KMS-11 (cell line): ENCODE results near the gene LBX1.
"Not testable (repeated sequence)": the region's sequence is repeated elsewhere in the genome, so short reads cannot be mapped to it uniquely, and the experiment has no call there.

Source experiments
- H2AFZ ChIP-seq: fragments of 200-600 bp; sonication (generic); 2 replicates; pipeline ENCODE4 v1.6.1; 2016; ENCODE audit warnings: antibody characterized with exemption, mixed run types, low read depth
- H3K27ac ChIP-seq: fragments of 200-600 bp; sonication (generic); 2 replicates; pipeline ENCODE4 v1.6.1; 2016; ENCODE audit warnings: mild to moderate bottlenecking, mixed run types
- H3K27me3 ChIP-seq: fragments of 200-600 bp; sonication (generic); 2 replicates; pipeline ENCODE4 v1.6.1; 2017; ENCODE audit warnings: mild to moderate bottlenecking, low read depth, mixed run types, moderate library complexity; ENCODE audit not compliant: insufficient read depth
- H3K36me3 ChIP-seq: fragments of 200-600 bp; sonication (generic); 2 replicates; pipeline ENCODE4 v1.6.1; 2017; ENCODE audit warnings: mild to moderate bottlenecking, mixed run types; ENCODE audit not compliant: insufficient read depth
- H3K4me1 ChIP-seq: fragments of 200-600 bp; sonication (generic); 2 replicates; pipeline ENCODE4 v1.6.1; 2016; ENCODE audit warnings: mild to moderate bottlenecking, low read depth, mixed run types; ENCODE audit not compliant: poor library complexity, severe bottlenecking
- H3K4me2 ChIP-seq: fragments of 200-600 bp; sonication (generic); 2 replicates; pipeline ENCODE4 v1.7.0; 2016; ENCODE audit warnings: mild to moderate bottlenecking, mixed run types
- H3K4me3 ChIP-seq: fragments of 200-600 bp; sonication (generic); IDR thresholded peaks from 2 replicates; pipeline ENCODE4 v1.6.1; 2017; ENCODE audit warnings: low read depth, low read length, mixed read lengths; ENCODE audit not compliant: insufficient read depth
- H3K79me2 ChIP-seq: fragments of 200-600 bp; sonication (generic); 2 replicates; pipeline ENCODE4 v1.6.1; 2016; ENCODE audit warnings: low read depth, mixed run types; ENCODE audit not compliant: insufficient read depth
- H3K9ac ChIP-seq: fragments of 200-600 bp; sonication (generic); 2 replicates; pipeline ENCODE4 v1.6.1; 2016; ENCODE audit warnings: mild to moderate bottlenecking, mixed run types
- H4K20me1 ChIP-seq: fragments of 200-600 bp; sonication (generic); 2 replicates; pipeline ENCODE4 v1.6.1; 2016; ENCODE audit warnings: mild to moderate bottlenecking, mixed run types; ENCODE audit not compliant: insufficient read depth
- TF ChIP-seq, protein P1 (sequence below): fragments of 200-600 bp; sonication (generic); conservative IDR thresholded peaks from 2 replicates; pipeline ENCODE4 v1.6.1; 2017; ENCODE audit warnings: low read depth, mild to moderate bottlenecking, antibody characterized with exemption, low read length, moderate library complexity, mixed read lengths

LBX1 gene

GRCh38 chr10:101207026-101207425, 22.2 kb downstream of the LBX1 start:
- H3K4me1 ChIP-seq = no peaks in the 10 kb centered on the region
- no peak overlapping the region for H3K4me3 ChIP-seq
- H4K20me1 ChIP-seq = no peaks in the 10 kb centered on the region
- H2AFZ ChIP-seq = no peak overlapping the region
- TF ChIP-seq, protein P1, sequence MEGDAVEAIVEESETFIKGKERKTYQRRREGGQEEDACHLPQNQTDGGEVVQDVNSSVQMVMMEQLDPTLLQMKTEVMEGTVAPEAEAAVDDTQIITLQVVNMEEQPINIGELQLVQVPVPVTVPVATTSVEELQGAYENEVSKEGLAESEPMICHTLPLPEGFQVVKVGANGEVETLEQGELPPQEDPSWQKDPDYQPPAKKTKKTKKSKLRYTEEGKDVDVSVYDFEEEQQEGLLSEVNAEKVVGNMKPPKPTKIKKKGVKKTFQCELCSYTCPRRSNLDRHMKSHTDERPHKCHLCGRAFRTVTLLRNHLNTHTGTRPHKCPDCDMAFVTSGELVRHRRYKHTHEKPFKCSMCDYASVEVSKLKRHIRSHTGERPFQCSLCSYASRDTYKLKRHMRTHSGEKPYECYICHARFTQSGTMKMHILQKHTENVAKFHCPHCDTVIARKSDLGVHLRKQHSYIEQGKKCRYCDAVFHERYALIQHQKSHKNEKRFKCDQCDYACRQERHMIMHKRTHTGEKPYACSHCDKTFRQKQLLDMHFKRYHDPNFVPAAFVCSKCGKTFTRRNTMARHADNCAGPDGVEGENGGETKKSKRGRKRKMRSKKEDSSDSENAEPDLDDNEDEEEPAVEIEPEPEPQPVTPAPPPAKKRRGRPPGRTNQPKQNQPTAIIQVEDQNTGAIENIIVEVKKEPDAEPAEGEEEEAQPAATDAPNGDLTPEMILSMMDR = no peak
- no peaks in the 10 kb centered on the region for H3K79me2 ChIP-seq
- no peak overlapping the region for H3K27ac ChIP-seq
- peaks cover 2% of the 10 kb centered on the region; the same call in 1 of the 2 replicates for H3K27me3 ChIP-seq
- H3K4me2 ChIP-seq = no peak overlapping the region
- no peaks in the 10 kb centered on the region for H3K36me3 ChIP-seq
- H3K9ac ChIP-seq = no peak overlapping the region

GRCh38 chr10:101202667-101203066, 26.6 kb downstream of the LBX1 start:
- not testable (repeated sequence) for H3K27ac ChIP-seq, H3K4me2 ChIP-seq, H3K4me1 ChIP-seq, H4K20me1 ChIP-seq, H3K36me3 ChIP-seq, H3K4me3 ChIP-seq, H3K9ac ChIP-seq, H3K27me3 ChIP-seq, H3K79me2 ChIP-seq, H2AFZ ChIP-seq

DNA sequence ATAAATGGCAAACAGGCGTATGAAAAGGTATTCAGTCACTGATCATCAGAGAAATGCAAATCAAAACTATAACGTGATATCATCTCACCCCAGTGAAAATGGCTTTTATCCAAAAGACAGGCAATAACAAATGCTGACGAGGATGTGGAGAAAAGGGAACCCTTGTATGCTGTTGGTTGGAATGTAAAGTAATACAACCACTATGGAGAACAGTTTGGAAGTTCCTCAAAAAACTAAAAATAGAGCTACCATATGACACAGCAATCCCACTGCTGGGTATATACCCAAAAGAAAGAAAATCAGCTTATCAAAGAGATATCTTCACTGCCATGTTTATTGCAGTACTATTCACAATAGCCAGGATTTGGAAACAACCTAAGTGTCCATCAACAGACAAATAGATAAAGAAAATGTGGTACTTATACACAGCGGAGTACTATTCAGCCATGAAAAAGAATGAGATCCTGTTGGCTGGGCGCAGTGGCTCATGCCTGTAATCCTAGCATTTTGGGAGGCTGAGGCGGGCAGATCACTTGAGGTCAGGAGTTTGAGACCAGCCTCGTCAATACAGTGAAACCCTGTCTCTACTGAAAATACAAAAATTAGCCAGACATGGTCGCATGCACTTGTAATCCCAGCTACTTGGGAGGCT, 30.8 kb downstream of the LBX1 start:
- not testable (repeated sequence) for H3K4me1 ChIP-seq, H3K4me2 ChIP-seq

GRCh38 chr10:101195921-101196320, 33.3 kb downstream of the LBX1 start:
- no peak overlapping the region for H3K27ac ChIP-seq
- TF ChIP-seq, protein P1 = no peak
- H3K4me2 ChIP-seq = no peak overlapping the region
- no peak overlapping the region for H3K9ac ChIP-seq
- no peak overlapping the region for H2AFZ ChIP-seq
- no peaks in the 10 kb centered on the region for H3K4me1 ChIP-seq
- no peaks in the 10 kb centered on the region for H3K36me3 ChIP-seq
- no peaks in the 10 kb centered on the region for H3K27me3 ChIP-seq
- H3K79me2 ChIP-seq = no peaks in the 10 kb centered on the region
- H3K4me3 ChIP-seq = no peak overlapping the region
- no peaks in the 10 kb centered on the region for H4K20me1 ChIP-seq

More for the DNA sequence above, 30.8 kb downstream of the LBX1 start:
- not testable (repeated sequence) for H4K20me1 ChIP-seq, H3K4me3 ChIP-seq, H3K36me3 ChIP-seq, H3K27ac ChIP-seq, H2AFZ ChIP-seq, H3K9ac ChIP-seq, H3K27me3 ChIP-seq, H3K79me2 ChIP-seq

DNA sequence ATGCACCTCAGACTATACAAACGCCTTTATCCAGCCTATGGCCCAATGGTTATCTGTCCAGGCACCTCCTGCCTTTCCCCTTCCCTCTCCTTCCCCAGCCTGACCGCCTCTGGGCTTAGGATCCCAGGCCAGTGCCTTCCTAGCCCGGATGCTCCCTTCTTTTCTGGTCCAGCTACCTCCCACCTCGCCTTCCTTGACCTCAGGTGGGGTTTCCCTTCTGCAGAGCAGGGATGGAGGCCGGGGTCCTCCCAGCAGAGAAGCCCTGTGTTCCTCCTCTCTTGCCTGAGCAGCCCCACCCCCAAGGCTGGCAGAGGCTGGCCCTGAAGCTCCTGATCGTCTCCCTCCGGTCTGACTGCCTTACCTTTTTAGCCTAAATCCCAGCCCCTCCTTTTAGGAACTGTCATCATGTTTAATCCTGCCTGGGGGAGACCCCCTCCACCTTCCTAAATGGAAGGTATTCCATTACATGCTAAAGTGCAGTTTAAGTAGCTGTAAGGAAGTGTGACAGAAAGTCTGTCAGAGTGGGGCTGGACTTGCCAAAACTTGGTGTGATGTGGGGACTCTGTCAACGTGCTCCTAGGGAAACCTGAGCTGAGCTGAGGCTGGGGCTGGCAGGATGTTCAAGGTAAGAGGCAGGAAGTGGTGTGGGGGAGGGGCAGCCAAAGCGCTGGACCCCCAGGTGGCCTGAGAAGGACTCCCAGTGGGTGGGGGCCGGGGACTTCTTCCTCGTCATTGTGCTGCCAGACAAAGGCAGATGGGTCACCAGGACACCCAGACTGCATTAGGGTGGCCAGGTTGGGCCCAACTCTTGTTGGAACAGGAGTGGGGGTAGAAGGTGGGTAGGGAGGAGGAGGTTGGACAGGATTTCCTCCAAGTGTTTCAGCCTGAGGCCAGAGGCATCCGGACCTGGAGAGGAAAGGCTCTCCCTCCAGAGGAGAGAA, 39.5 kb downstream of the LBX1 start:
- no peak overlapping the region for H2AFZ ChIP-seq
- no peaks in the 10 kb centered on the region for H3K79me2 ChIP-seq
- H3K36me3 ChIP-seq = no peaks in the 10 kb centered on the region
- TF ChIP-seq, protein P1 = no peak
- no peak overlapping the region for H3K4me2 ChIP-seq
- no peak overlapping the region for H3K9ac ChIP-seq
- no peak overlapping the region for H3K4me3 ChIP-seq
- no peak overlapping the region for H3K27ac ChIP-seq
- H4K20me1 ChIP-seq = no peaks in the 10 kb centered on the region
- no peaks in the 10 kb centered on the region for H3K4me1 ChIP-seq
- no peaks in the 10 kb centered on the region for H3K27me3 ChIP-seq
